Stimulated activated CD8-positive, alpha-beta memory T cell treated with anti-CD3 and anti-CD28 coated beads, Interleukin-2, amount 100 ng/mL, for 48 hours (primary cell): ENCODE data around the gene TMPRSS7.
A peak's percentile ranks its signal among the peaks of the same experiment; 100 is the strongest.
"Not testable (repeated sequence)": the region's sequence is repeated elsewhere in the genome, so short reads cannot be mapped to it uniquely, and the experiment has no call there.

ENCODE experiments used
- DNase-seq, 2 donors: peaks; one replicate each; pipeline ENCODE4 v3.0.0-alpha.2; 2020; ENCODE audit warnings: low read depth in 2 of 2

Gene TMPRSS7

DNA sequence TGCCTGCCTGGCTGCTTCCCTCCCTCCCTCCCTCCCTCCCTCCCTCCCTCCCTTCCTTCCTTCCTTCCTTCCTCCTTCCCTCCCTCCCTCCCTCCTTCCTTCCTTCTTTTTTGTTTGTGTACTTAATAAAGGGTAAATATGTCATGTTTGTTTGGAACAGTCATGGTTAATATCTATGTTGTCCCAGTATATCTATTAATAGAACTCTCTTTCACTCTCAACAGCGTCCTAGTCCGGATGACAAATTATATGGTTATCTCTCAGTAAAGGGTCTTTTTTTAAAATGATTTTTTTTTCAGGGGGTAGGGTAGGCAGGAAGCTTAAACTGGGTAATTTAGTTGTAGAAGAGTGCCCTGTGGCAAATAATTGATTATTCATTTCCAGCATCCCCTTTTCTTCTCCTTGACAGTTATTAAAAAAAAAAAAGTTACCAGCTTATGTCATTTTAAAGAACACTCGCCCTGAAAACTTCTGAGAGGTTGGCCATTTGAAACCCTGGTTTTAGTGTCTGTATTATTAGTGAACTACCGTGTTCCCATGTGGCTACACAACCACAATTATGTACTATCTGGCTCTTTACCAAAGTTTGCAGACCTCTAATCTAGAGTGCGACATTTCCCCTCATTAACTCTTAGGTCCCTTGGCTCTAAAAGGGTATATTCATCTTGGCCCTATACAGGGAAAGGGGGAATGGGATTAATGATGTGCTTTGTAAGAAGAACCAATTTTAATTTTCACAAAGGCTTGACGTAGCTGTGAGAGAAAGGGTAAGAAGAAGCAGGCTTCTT, 22.1 kb upstream of the TMPRSS7 start:
- DNase-seq, result no peak

DNA sequence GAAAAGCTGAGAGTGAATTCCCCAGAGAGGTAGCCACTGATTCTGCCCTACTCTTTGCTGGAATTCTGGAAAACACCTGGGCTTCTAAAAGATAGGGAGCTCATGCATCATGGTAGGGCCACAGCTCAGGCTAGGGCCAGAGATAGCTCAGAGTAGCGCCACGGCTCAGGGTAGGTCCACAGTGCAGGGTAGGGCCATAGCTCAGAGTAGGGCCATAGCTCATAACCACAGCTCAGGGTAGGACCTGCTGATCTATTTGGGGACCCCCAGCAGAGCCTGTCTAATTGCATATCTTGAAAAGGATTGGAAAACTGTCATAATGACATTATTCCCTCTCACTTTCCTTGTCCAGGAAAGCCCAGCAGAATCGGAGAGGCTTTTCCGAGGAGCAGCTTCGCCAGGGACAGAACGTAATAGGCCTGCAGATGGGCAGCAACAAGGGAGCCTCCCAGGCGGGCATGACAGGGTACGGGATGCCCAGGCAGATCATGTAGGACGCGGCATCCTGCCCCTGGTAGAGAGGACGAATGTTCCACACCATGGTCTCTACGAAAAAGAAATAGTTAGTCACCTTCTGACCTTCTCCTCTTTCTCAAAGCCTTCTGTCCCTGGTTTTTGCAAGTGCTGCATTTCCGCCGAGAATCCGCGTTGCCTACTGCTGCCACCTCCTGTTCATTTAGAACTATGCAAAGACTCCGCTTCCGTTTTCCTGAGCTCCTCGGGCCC, 21.3 kb upstream of the TMPRSS7 start:
- peak; percentile 23 to 48 for DNase-seq

DNA sequence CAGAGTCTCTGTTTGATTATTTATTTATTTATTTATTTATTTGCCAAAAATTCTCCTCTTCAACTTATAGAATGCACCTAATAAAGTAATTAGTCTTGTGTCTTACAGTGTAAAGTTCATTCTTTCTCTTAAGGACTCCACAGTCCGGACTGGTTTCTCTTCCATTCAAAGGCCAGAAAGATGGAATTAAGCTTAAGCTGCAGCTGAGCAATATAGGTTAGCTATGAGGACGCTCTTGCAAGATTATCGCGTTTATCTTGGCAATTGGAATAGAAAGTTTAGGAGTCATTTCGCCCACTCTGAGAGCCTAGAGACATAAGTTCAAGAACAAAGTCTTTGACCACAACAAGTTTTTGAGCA, 20.8 kb upstream of the TMPRSS7 start:
- no peak for DNase-seq

DNA sequence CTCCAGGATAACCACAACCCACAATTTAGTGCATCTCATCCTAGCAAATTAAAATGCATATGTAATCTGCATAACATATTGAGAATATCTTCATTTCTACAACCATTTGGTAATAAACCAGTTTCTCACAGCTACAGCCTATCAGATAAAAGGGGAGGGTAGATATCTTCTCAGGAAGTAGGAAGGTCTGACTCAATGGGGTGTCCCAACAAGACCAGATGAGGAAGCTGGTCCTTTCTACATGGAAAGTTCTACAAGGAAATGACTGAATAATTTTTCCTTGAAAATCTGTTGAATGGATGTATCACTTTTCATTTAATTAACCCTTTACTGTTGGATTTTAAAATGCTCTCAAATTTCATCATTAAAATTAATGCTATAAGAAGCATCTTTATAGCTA, 17.4 kb upstream of the TMPRSS7 start:
- no peak for DNase-seq

DNA sequence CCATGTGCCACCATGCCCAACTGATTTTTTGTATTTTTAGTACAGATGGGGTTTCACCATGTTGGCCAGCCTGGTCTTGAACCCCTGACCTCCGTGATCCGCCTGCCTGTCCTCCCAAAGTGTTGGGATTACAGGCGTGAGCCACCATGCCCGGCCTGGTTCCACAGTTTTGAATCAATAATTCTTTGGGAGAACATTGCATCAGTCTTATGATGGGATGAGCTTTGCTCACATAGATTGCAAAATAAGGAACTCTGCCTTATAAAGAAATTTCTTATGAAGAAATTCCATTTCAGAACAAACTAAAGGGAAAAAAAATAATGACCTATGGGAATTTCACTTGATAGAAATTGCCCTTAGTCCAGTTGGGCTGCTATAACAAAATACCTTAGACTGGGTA, 15.8 kb upstream of the TMPRSS7 start:
- no peak for DNase-seq

DNA sequence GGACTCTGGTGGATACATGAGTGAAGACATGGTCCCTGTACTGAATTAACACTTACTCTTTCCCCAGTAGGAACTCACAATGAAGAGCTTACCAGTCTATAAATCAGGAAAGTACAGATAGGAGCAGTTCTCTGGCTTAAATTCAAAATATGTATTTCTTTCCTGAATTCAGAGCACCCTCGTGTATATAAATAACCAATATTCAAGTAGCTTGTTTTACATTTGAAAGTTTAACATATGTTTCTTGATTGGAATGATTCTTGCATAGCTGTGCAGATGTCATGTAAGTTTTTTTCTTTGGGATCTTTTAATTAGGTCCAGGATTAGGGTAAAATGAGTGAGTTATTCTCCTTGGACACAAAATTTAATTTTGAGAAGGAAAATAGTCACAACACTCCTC, 14.8 kb upstream of the TMPRSS7 start:
- no peak for DNase-seq

DNA sequence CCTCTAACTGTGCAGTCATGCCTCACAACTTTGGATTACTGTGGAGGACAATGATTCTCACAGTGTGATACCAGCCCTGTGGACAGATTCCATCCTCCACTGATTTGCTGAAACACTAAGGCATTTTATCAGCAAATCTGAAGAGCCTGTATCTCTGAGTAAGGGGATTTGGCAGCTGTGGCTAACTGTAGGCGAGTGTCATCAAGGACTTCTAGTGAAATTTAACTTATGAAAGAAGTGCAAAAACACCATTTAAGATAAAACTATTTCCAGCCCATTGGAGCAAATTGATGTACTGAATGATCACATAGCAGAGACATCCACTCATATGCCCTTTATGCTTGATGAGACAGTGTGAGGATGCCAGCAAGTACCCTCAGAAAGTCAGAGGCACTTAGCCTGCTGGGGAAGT, 13.9 kb upstream of the TMPRSS7 start:
- no peak for DNase-seq

DNA sequence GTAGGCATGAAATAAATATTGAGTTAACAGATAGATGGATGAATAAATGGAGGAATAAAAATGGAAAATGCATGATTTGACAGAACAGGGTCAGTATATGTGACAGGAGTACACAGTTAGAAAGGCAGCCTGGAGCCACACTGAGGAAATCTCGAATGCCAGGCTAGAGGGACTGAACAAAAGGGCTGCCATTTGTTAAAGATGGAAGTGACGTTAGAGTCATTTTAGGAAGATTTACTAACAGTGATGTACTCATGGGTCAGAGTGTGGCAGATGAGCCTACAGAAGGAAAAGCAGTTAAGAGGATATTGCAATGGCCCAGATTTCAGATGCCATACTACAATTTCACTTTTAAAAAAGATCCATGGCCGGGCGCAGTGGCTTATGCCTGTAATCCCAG, 7.4 kb upstream of the TMPRSS7 start:
- no peak for DNase-seq

DNA sequence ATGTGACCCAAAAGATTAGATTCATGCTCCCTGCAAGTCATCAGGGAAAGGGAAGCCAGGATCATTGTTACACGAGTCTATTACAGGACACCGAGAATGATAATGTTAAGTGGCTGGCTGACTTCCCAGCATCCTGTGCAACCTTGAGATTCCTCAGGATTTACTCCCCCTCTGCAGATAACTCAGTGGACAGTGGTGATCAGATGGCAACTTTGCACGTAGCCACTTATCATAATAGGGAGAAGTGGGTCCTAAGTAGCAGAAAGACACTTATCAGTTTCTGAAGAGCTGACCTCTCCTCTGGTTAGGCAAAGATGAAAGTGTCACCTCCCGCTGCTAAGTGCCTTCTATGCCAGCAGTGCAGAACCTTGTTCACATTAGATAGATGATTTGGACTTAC, 6.7 kb upstream of the TMPRSS7 start:
- no peak for DNase-seq

DNA sequence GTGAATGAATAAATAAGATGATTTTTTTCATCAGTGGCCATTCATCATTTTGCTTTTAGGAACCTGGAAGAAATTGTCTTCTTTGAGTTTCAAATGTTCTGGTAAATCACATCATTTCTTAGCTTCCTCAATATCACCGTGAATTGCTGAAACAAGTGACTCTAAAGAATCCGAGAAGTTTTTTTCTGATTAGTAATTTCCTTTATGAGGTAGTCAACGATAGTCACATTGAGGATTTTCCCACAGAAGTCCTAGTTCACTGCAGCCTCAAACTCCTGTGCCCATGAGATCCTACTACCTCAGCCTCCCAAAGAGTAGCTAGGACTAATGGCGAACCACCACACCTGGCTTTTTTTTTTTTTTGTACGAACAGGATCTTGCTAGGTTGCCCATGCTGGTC, 3.6 kb upstream of the TMPRSS7 start:
- no peak for DNase-seq

DNA sequence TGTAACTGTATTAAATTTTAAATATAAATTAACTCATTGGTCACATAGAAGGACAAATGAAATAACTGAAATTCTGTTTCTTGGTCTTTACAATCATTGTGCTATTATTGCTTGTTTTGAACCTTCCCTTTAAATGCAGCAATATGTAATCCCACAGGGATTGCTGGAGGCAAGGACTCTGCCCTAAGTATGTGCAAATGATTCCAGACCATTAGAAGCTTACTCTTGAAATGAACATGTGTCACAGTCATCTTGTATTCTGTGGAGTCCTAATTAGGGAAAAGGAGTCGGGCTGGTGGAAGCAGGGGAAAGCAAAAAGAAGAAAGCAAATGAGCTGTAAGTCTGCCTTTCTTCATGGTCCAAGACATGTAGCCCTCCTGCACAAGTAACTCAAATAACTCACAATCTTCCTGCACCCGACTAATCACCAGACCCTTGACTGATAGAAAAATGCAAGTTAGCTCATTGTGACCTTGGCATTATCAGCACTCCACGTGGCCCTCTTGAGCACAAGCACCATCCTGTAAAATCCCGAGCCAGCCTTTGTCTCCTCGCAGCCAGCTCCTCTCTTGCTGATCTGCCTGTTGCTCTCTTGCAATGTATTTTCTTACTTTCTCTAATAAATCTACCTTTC, 2.3 kb upstream of the TMPRSS7 start:
- DNase-seq, result no peak

DNA sequence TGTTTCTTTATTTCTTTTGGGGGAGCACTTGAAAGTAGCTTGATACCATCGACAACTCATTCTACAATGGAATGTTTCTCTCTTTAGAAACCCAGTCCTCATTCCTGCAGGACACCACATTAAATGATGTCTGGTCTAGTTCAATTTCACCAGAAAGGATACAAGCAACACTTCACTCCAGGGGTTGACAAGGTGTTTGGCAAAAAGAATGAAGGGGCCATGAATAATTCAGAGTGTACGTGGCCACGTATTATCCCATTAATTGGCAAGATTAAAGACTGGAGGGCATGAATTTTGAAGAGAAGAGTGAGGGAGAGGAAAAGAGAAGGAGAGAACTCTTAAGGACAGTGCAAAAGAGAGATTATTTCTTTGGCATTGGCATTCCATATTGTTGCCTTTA, 705 bp downstream of the TMPRSS7 start:
- DNase-seq, result no peak

DNA sequence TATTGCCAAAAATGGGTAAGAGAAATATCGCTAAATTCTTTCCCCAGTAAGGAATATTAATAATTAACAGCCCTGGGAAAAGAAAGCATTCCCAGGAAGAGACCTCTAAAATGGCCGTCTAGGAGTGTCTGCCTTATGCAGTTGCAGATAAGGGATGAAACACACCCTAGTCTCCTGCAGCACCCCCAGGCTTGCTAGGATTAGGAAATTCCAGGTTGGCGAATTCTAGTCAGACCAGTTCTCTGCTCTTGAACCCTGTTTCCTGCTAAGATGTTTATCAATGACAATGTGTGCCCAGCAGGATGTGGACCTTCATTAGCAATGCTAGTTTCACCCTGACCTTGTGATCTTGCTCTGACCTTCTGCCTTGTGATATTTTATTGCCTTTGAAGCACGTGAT, 2.7 kb downstream of the TMPRSS7 start:
- DNase-seq, result not testable (repeated sequence)

DNA sequence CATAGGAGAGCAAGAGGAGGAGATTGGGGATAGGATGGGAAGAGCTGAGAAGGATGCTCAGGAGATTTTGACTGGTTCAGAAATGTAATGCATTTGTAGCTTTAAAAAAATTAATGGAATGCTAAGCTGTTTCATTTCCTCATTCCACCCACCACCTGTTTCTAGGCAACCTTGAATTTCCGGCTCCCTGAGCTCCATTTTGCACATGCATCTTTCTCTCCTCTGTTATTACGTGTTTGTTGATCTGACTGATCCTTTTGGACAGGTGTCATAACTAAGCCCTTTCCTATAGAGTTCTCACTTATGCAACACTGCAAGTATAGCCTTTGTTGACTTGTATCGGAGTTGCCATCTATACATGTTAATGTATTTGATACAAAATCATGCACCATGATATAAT, 4.3 kb downstream of the TMPRSS7 start:
- no peak for DNase-seq

DNA sequence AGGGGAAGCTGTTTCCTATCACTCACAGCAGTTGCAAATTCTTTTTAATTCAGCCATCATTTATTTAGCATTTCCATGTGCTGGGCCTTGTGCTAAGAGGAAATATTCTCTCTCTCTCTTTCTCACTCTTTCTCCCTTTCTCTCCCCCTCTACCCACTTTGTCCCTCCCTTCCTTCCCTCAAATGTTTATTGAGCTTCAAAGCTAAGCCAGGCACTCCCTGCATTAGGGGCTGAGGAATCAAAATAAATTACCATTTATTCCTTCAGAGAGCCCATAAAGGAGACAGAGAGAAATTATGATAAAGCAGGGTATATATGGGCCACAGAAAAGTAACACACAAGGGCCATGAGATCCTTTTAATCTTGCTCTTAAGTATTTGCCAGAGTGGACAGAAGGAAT, 6.8 kb downstream of the TMPRSS7 start:
- DNase-seq, result no peak

DNA sequence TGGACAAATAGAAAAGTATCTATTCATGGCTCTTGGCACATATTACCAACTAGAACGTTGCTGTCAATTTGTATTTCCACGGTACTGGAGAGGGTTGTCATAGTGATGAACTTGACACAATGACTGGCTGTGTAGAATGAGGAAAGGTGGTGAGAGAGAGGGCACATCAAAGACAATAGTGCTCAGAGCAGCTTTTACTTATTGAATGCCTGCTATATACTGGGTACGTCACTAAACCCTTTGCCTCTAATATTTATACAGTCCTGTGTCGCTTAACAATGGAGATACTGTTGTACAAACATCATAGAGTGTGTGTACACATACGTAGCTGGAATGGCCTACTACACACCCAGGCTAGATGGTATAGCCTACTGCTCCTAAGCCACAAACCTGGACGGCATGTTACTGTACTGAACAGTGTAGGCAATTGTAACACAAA, 8.3 kb downstream of the TMPRSS7 start:
- DNase-seq, result no peak

DNA sequence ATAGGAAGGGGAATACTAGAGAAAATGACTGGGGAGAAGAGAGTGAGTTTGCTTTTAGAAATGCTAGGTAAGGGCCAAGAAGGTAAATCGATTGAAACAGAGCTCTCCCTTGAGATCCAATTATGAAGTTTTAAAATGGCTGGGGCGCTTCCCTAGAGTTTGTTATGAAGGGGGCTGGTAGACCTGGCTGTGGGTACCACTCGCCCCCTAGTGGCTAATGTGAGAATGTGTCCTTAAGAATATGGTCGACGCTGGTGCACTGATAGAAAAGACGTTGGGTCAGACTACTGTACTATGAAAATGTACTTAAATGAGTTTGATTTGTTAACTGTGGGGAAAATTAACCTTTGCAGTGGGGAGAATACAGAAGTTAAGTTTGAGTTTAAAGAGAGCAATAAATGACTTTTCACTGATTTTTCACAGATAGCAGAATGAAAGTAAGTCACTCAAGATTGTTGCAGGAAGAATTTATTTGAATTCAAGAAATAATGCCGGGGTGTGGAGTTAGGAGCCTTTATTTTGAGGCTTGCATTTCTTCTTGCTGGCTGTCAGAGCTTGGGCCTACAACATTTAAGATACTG, 9.2 kb downstream of the TMPRSS7 start:
- DNase-seq, result peak; percentile 1 to 7

DNA sequence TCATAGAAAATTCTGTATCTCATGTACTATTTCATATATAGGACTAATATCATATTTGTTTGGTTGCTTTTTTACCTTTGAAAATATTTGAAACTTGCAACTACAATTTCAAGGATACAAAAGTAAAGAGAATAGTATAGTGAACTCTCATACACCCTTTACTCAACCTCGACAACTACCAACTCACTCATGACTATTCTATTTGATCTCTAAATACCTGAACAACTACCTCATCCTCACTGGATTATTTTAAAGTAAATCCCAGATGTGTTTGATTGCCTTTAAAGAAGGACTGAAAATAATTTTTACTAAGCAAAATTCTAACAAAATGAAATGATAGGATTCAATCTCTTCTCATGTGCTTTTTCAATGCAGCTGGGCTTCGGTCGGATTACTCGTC, 12.1 kb downstream of the TMPRSS7 start:
- no peak for DNase-seq

DNA sequence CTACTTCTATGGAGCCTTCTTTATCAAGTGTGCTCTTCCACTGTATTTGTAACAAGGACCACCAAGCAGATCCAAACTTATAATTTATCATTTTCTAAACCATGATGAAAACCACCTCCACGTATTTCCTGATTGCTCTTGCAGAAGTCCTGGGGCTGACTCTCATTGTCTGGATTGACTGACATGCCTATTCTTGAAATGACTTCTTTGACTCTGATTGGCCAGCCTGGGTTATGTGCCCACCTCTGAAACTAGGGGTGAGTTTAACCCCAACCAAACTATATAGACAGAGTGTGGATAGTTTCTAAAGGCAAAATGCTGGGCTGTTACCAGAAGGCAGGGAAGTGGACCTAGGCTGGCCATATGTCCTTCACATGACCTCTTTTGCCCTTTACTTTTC, 12.7 kb downstream of the TMPRSS7 start:
- DNase-seq, result no peak

DNA sequence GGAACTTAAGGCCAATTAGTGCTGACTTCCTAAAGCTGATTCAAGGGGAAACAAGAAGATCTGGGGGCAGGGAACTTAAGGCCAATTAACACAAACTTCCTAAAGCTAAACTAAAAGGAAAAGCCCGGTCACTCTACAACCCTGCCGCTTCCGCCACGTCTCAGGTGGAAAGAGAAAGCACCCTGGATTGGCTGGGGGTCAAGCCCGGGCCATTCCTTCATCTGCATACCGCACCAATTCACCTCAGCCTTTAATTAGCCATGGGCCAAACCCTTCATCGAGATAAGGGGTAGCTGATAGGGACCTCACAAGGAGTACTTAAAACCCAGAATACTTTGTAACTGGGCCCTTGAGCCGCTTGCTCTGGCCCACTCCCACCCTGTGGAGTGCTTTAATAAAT, 14.4 kb downstream of the TMPRSS7 start:
- DNase-seq, result no peak

DNA sequence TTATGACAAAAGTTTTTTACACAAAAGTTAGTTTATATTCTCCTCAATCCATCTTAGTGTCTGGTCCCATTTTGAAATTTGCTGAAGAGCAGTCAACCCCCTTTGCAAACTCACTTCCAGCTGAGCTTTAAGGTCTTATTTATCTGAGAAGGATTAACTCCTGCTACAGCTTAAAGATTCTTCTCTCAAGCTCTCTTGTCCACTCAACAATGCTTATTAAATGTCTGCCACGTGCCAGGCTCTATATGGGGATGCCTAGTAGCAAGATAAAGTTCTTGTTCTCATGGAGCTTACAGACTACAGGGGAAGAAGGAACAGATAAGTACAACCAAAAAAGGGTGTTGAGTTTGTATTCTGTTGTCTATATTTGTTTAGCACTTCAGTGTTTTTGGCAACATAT, 18.7 kb downstream of the TMPRSS7 start:
- no peak for DNase-seq

DNA sequence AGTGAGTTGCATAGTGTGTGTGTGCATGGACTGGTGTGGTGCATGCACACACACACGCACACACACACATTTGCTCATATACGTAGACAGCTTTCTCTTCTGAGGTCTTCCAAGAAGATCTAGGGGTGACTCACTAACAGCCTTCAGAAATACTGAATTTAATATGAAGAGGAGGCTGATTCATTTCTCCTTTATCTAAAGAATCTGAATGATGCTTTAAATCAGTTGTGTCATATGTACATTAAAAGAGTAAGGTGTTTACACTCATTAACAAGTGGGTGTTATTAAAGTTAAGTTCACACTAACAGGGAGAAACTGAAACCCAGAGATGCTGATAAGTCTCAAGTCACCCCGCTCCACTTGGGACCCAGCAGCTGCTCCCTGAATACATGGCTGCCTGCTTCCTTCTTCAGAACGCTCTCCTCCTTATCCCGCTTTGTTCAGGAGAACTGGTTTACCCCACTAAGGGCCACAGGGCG, 22.0 kb downstream of the TMPRSS7 start:
- no peak for DNase-seq

DNA sequence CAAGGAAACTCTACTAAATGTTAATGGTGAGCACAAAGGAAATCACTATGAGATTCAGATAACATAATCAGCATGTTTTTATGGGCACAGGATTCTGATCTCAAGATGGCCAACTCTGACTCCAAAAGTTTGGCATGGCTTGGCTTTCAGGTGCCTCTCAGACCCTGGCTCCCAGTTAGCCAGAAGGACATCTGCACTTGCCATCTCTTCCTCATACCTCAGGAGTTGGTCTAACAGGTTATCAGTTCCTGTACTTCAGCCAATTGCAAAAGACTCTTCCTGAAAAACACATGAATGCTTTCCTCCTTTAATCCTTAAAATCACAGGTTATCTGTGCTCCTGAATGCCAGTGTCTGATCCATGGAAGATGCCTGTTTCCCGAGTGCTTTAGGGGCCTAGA, 25.0 kb downstream of the TMPRSS7 start:
- DNase-seq, result no peak
